ENCODE results near the gene PLCB4. TPM values are rescaled to one million over a fixed set of nuclear protein-coding genes. Genes with fewer than 3 reads are reported as not detected.
"Not testable (repeated sequence)": the region's sequence is repeated elsewhere in the genome, so short reads cannot be mapped to it uniquely, and the experiment has no call there.

Gene PLCB4
- total RNA-seq, 1 experiment from 2014 or later: 12.6 TPM

- ATAC-seq: no peak
- H3K27ac Mint-ChIP-seq: no peak overlapping the region; the same call in 1 of the 2 replicates
- H3K27me3 Mint-ChIP-seq (ENCODE audit: low read depth): no peaks in the 10 kb centered on the region
- peaks cover 12% of the 10 kb centered on the region for H3K4me1 Mint-ChIP-seq
- H3K36me3 Mint-ChIP-seq: peaks cover 14% of the 10 kb centered on the region
- CTCF ChIA-PET: no interaction called here
- POLR2A ChIA-PET: no interaction called here
- peaks cover 18% of the 10 kb centered on the region for H3K9me3 Mint-ChIP-seq
- TF ChIP-seq SP1 (CRISPR knock-in tag; conservative IDR thresholded peaks at IDR 0.05): no peak
- no peak for TF ChIP-seq TCF7 (CRISPR knock-in tag; IDR thresholded peaks at IDR 0.05; ENCODE audit: low read depth)
- TF ChIP-seq PREB (CRISPR knock-in tag; IDR thresholded peaks at IDR 0.05; ENCODE audit: borderline replicate concordance): no peak
- no peak for TF ChIP-seq E2F1 (CRISPR knock-in tag; IDR thresholded peaks at IDR 0.05)
- no peak for TF ChIP-seq ZNF232 (CRISPR knock-in tag; IDR thresholded peaks at IDR 0.05)
- no peak for TF ChIP-seq TEAD1 (CRISPR knock-in tag; IDR thresholded peaks at IDR 0.05)
- TF ChIP-seq RELA (CRISPR knock-in tag; IDR thresholded peaks at IDR 0.05; ENCODE audit: borderline replicate concordance): no peak
- no peak for TF ChIP-seq ZNF425 (CRISPR knock-in tag; conservative IDR thresholded peaks at IDR 0.05)
- no peak for TF ChIP-seq TP53 (CRISPR knock-in tag; IDR thresholded peaks at IDR 0.05)
- no peak for DNase-seq (ENCODE audit: low spot score)
- H3K4me3 Mint-ChIP-seq: no peak overlapping the region
Observed at GRCh38 chr20:9043364-9043763, 25.5 kb upstream of the PLCB4 start.

- DNase-seq (ENCODE audit: low spot score); CTCF ChIA-PET; H3K27me3 Mint-ChIP-seq (ENCODE audit: low read depth); H3K27ac Mint-ChIP-seq; H3K4me3 Mint-ChIP-seq; POLR2A ChIA-PET; ATAC-seq: not testable (repeated sequence)
- H3K9me3 Mint-ChIP-seq: peaks cover 20% of the 10 kb centered on the region
- peaks cover 10% of the 10 kb centered on the region for H3K4me1 Mint-ChIP-seq
- peaks cover 19% of the 10 kb centered on the region for H3K36me3 Mint-ChIP-seq
Observed at GRCh38 chr20:9047928-9048327, 21.0 kb upstream of the PLCB4 start.

GRCh38 chr20:9051508-9051907, 17.4 kb upstream of the PLCB4 start:
- peaks cover 19% of the 10 kb centered on the region for H3K36me3 Mint-ChIP-seq
- CTCF ChIA-PET: no interaction called here
- no peaks in the 10 kb centered on the region for H3K27me3 Mint-ChIP-seq (ENCODE audit: low read depth)
- peaks cover 11% of the 10 kb centered on the region for H3K4me1 Mint-ChIP-seq
- ATAC-seq (no peak), DNase-seq (ENCODE audit: low spot score) (no peak)
- TF ChIP-seq ETV6 (CRISPR knock-in tag; IDR thresholded peaks at IDR 0.05) (no peak), FOXK1 (CRISPR knock-in tag; IDR thresholded peaks at IDR 0.05) (no peak), KAT7 (CRISPR knock-in tag; IDR thresholded peaks at IDR 0.05; ENCODE audit: borderline replicate concordance) (no peak), TEAD1 (CRISPR knock-in tag; IDR thresholded peaks at IDR 0.05) (no peak), CREM (CRISPR knock-in tag; IDR thresholded peaks at IDR 0.05) (no peak), ZNF425 (CRISPR knock-in tag; conservative IDR thresholded peaks at IDR 0.05) (no peak), NR3C1 (CRISPR knock-in tag; conservative IDR thresholded peaks at IDR 0.05; ENCODE audit: low read depth) (no peak), NFE2L1 (CRISPR knock-in tag; IDR thresholded peaks at IDR 0.05) (no peak), MXD4 (CRISPR knock-in tag; IDR thresholded peaks at IDR 0.05; ENCODE audit: borderline replicate concordance) (no peak), ZNF219 (CRISPR knock-in tag; IDR thresholded peaks at IDR 0.05; ENCODE audit: borderline replicate concordance) (no peak), JUN (CRISPR knock-in tag; IDR thresholded peaks at IDR 0.05) (no peak), ZNF416 (CRISPR knock-in tag; IDR thresholded peaks at IDR 0.05) (no peak), ZNF232 (CRISPR knock-in tag; IDR thresholded peaks at IDR 0.05) (no peak), GABPB1 (CRISPR knock-in tag; IDR thresholded peaks at IDR 0.05) (no peak), ZNF138 (CRISPR knock-in tag; conservative IDR thresholded peaks at IDR 0.05) (no peak)
- H3K4me3 Mint-ChIP-seq: no peak overlapping the region
- POLR2A ChIA-PET: interaction anchor here (0.6 kb wide), 1 partner anchor 297 kb away, joined by 10 read pairs; no protein-coding TSS in a partner anchor
- H3K27ac Mint-ChIP-seq: no peak overlapping the region
- peaks cover 20% of the 10 kb centered on the region for H3K9me3 Mint-ChIP-seq

All from WTC11 (cell line).